Measurements from ENCODE around the gene FBXO33.
A peak's percentile ranks its signal among the peaks of the same experiment; 100 is the strongest.

FBXO33 gene

GRCh38 chr14:39432179-39432618 is at the start of gene FBXO33:
FBXO33 (minus strand) TSS chr14:39432433; CDS start chr14:39432162, 271 bp downstream.
- DNase-seq (ENCODE audit: low read depth in 2 of 2), result peak; percentile 90 to 94

- no peak for DNase-seq (ENCODE audit: low read depth in 2 of 2)
These were observed 42.2 kb upstream of the FBXO33 start for GRCh38 chr14:39474416-39474911.

- DNase-seq (ENCODE audit: low read depth in 2 of 2), result no peak
These were observed 39.8 kb upstream of the FBXO33 start for GRCh38 chr14:39472078-39472477.

- DNase-seq (ENCODE audit: low read depth in 2 of 2), result no peak
These were observed 37.0 kb upstream of the FBXO33 start for GRCh38 chr14:39469094-39469710.

- DNase-seq (ENCODE audit: low read depth in 2 of 2), result no peak
These were observed 35.8 kb upstream of the FBXO33 start for GRCh38 chr14:39467889-39468524.

GRCh38 chr14:39459795-39460478 is 27.7 kb upstream of the FBXO33 start:
- DNase-seq (ENCODE audit: low read depth in 2 of 2), result no peak

- DNase-seq (ENCODE audit: low read depth in 2 of 2), result no peak
These were observed 24.5 kb upstream of the FBXO33 start for GRCh38 chr14:39456702-39457250.

- DNase-seq (ENCODE audit: low read depth in 2 of 2), result no peak
These were observed 22.8 kb upstream of the FBXO33 start for GRCh38 chr14:39454906-39455539.

- DNase-seq (ENCODE audit: low read depth in 2 of 2), result no peak
These were observed 20.4 kb upstream of the FBXO33 start for GRCh38 chr14:39452680-39453079.

- DNase-seq (ENCODE audit: low read depth in 2 of 2), result no peak
These were observed 19.6 kb upstream of the FBXO33 start for GRCh38 chr14:39451811-39452210.

GRCh38 chr14:39447175-39447661 is 15.0 kb upstream of the FBXO33 start:
- DNase-seq (ENCODE audit: low read depth in 2 of 2), result no peak

GRCh38 chr14:39446131-39446744 is 14.0 kb upstream of the FBXO33 start:
- DNase-seq (ENCODE audit: low read depth in 2 of 2), result no peak

GRCh38 chr14:39442293-39442692 is 10.1 kb upstream of the FBXO33 start:
- DNase-seq (ENCODE audit: low read depth in 2 of 2), result no peak

- no peak for DNase-seq (ENCODE audit: low read depth in 2 of 2)
These were observed 9.6 kb upstream of the FBXO33 start for GRCh38 chr14:39441805-39442204.

GRCh38 chr14:39440975-39441374 is 8.7 kb upstream of the FBXO33 start:
- DNase-seq (ENCODE audit: low read depth in 2 of 2), result no peak

- DNase-seq (ENCODE audit: low read depth in 2 of 2), result no peak
These were observed 3.0 kb upstream of the FBXO33 start for GRCh38 chr14:39435241-39435640.

- DNase-seq (ENCODE audit: low read depth in 2 of 2), result no peak
These were observed 2.2 kb upstream of the FBXO33 start for GRCh38 chr14:39434401-39434800.

GRCh38 chr14:39433452-39433813 is 1.2 kb upstream of the FBXO33 start:
- DNase-seq (ENCODE audit: low read depth in 2 of 2), result no peak

GRCh38 chr14:39432619-39433451 is 602 bp upstream of the FBXO33 start:
- peak; percentile 46 to 52 for DNase-seq (ENCODE audit: low read depth in 2 of 2)

- DNase-seq (ENCODE audit: low read depth in 2 of 2), result peak; percentile 5 to 13
These were observed 636 bp downstream of the FBXO33 start for GRCh38 chr14:39431416-39432178.

Measured in stimulated activated CD8-positive, alpha-beta memory T cell treated with anti-CD3 and anti-CD28 coated beads, Interleukin-15, amount 100 ng/mL, for 4 hours (primary cell).